ENCODE results near the gene PRKG1. TPM values are rescaled to one million over a fixed set of nuclear protein-coding genes. Genes with fewer than 3 reads are reported as not detected.

PRKG1 gene
- total RNA-seq, 1 experiment from 2014 or later = 7.4 TPM

- Histone ChIP-seq H3K4me1 (ENCODE audit: insufficient read depth, low read length) (peaks cover 9% of the 10 kb centered on the region; the same call in 1 of the 2 replicates), H3K9me2 (replicated peaks; ENCODE audit: low read length) (peaks cover 4% of the 10 kb centered on the region; the same call in 1 of the 2 replicates), H3F3A (ENCODE audit: low read length, unreplicated experiment) (no peaks in the 10 kb centered on the region), H3K9ac (ENCODE audit: low read length) (no peak overlapping the region), H3K27me3 (ENCODE audit: low read length) (no peaks in the 10 kb centered on the region), H3K9me3 (ENCODE audit: low read length) (no peaks in the 10 kb centered on the region), H3K79me2 (ENCODE audit: low read length) (no peaks in the 10 kb centered on the region), H2AFZ (ENCODE audit: low read length) (no peak overlapping the region), H3K36me3 (ENCODE audit: low read depth, low read length) (no peaks in the 10 kb centered on the region), H3K4me3 (ENCODE audit: low read length) (no peak overlapping the region), H3K27ac (ENCODE audit: low read length) (no peak overlapping the region), H4K20me1 (ENCODE audit: low read length) (no peaks in the 10 kb centered on the region), H3K4me2 (ENCODE audit: low read length) (no peak overlapping the region)
- DNase-seq (no peak), ATAC-seq (no peak)
- POLR2A ChIA-PET (ENCODE audit: unreplicated experiment) = no interaction called here
- CTCF ChIA-PET = no interaction called here
- intact Hi-C loops (cut with micrococcal nuclease) = no loop called here
- no TSS peak for BruUV-seq (replicated peaks)
- no peak for TF ChIP-seq EZH2phosphoT487 (IDR thresholded peaks at IDR 0.05; ENCODE audit: borderline replicate concordance, low read length)
- TF ChIP-seq, protein P1, sequence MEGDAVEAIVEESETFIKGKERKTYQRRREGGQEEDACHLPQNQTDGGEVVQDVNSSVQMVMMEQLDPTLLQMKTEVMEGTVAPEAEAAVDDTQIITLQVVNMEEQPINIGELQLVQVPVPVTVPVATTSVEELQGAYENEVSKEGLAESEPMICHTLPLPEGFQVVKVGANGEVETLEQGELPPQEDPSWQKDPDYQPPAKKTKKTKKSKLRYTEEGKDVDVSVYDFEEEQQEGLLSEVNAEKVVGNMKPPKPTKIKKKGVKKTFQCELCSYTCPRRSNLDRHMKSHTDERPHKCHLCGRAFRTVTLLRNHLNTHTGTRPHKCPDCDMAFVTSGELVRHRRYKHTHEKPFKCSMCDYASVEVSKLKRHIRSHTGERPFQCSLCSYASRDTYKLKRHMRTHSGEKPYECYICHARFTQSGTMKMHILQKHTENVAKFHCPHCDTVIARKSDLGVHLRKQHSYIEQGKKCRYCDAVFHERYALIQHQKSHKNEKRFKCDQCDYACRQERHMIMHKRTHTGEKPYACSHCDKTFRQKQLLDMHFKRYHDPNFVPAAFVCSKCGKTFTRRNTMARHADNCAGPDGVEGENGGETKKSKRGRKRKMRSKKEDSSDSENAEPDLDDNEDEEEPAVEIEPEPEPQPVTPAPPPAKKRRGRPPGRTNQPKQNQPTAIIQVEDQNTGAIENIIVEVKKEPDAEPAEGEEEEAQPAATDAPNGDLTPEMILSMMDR (conservative IDR thresholded peaks at IDR 0.05; ENCODE audit: low read depth, low read length) = no peak
- no peak for TF ChIP-seq EZH2 (IDR thresholded peaks at IDR 0.05; ENCODE audit: low read length, unreplicated experiment)
Measured at GRCh38 chr10:51658000-51658399, 583.7 kb downstream of the PRKG1 start.

DNA sequence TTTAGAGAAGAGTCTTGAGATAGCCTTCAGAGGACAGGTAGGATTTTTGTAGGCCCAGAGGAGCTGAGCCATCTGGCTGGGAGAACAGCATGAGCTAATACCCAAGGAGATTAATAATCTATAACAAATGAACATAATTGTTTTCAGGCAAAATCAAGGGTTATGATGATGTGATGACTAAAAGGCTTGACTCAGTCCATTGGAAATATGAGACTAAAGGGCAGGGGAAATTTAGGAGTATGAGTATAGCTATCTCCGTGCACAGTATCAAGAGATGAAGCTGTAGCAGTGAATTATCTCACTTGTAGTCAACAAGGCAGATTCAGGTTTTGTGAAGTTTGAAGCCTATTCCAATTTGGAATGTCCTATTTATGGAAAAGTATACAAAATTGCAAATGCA, 585.1 kb downstream of the PRKG1 start:
- no peaks in the 10 kb centered on the region for H3K36me3 ChIP-seq (ENCODE audit: low read depth, low read length)
- TF ChIP-seq EZH2 (IDR thresholded peaks at IDR 0.05; ENCODE audit: low read length, unreplicated experiment) (no peak), EZH2phosphoT487 (IDR thresholded peaks at IDR 0.05; ENCODE audit: borderline replicate concordance, low read length) (no peak)
- TF ChIP-seq, protein P1 (conservative IDR thresholded peaks at IDR 0.05; ENCODE audit: low read depth, low read length) = no peak
- no peaks in the 10 kb centered on the region for H3F3A ChIP-seq (ENCODE audit: low read length, unreplicated experiment)
- no TSS peak for BruUV-seq (replicated peaks)
- no peak overlapping the region for H3K9ac ChIP-seq (ENCODE audit: low read length)
- POLR2A ChIA-PET (ENCODE audit: unreplicated experiment) = no interaction called here
- H3K4me1 ChIP-seq (ENCODE audit: insufficient read depth, low read length) = peaks cover 9% of the 10 kb centered on the region; the same call in 1 of the 2 replicates
- H3K27ac ChIP-seq (ENCODE audit: low read length) = no peak overlapping the region
- no peak overlapping the region for H3K4me2 ChIP-seq (ENCODE audit: low read length)
- no peaks in the 10 kb centered on the region for H4K20me1 ChIP-seq (ENCODE audit: low read length)
- H3K9me3 ChIP-seq (ENCODE audit: low read length) = no peaks in the 10 kb centered on the region
- H3K4me3 ChIP-seq (ENCODE audit: low read length) = no peak overlapping the region
- H3K9me2 ChIP-seq (replicated peaks; ENCODE audit: low read length) = peaks cover 6% of the 10 kb centered on the region; the same call in 1 of the 2 replicates
- peak; percentile 65 for DNase-seq
- CTCF ChIA-PET = no interaction called here
- H3K27me3 ChIP-seq (ENCODE audit: low read length) = no peaks in the 10 kb centered on the region
- peak; percentile 74 for ATAC-seq
- intact Hi-C loops (cut with micrococcal nuclease) = no loop called here
- H3K79me2 ChIP-seq (ENCODE audit: low read length) = no peaks in the 10 kb centered on the region
- no peak overlapping the region for H2AFZ ChIP-seq (ENCODE audit: low read length)

DNA sequence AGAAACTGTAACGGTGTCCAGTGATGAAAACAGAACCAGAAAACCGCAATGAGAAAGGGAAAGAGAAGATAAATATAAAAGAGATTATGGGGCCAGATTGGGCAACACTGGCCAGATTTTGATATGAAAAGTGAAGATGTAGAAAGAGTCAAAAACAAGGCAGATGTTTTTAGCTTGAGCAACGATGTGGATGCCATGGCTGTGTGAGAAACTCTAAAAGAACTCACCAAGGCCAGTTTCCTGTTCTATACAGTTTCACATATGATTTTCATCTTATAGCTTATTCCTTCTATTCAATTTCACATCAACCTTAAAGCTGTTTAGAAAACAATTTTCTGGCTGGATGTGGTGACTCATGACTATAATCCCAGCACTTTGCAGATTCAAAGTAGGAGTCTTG, 588.8 kb downstream of the PRKG1 start:
- Histone ChIP-seq H3K36me3 (ENCODE audit: low read depth, low read length) (no peaks in the 10 kb centered on the region), H3K79me2 (ENCODE audit: low read length) (no peaks in the 10 kb centered on the region), H2AFZ (ENCODE audit: low read length) (no peak overlapping the region), H3K9ac (ENCODE audit: low read length) (no peak overlapping the region), H3K27ac (ENCODE audit: low read length) (no peak overlapping the region), H3K4me1 (ENCODE audit: insufficient read depth, low read length) (peaks cover 17% of the 10 kb centered on the region), H3K4me2 (ENCODE audit: low read length) (no peak overlapping the region), H4K20me1 (ENCODE audit: low read length) (no peaks in the 10 kb centered on the region), H3K4me3 (ENCODE audit: low read length) (no peak overlapping the region), H3F3A (ENCODE audit: low read length, unreplicated experiment) (no peaks in the 10 kb centered on the region), H3K27me3 (ENCODE audit: low read length) (no peaks in the 10 kb centered on the region), H3K9me2 (replicated peaks; ENCODE audit: low read length) (peaks cover 8% of the 10 kb centered on the region; the same call in 1 of the 2 replicates), H3K9me3 (ENCODE audit: low read length) (no peaks in the 10 kb centered on the region)
- no TSS peak for BruUV-seq (replicated peaks)
- ChIA-PET POLR2A (ENCODE audit: unreplicated experiment) (no interaction called here), CTCF (no interaction called here)
- DNase-seq (no peak), ATAC-seq (no peak)
- no peak for TF ChIP-seq EZH2 (IDR thresholded peaks at IDR 0.05; ENCODE audit: low read length, unreplicated experiment)
- TF ChIP-seq, protein P1 (conservative IDR thresholded peaks at IDR 0.05; ENCODE audit: low read depth, low read length) = no peak
- no peak for TF ChIP-seq EZH2phosphoT487 (IDR thresholded peaks at IDR 0.05; ENCODE audit: borderline replicate concordance, low read length)
- intact Hi-C loops (cut with micrococcal nuclease) = no loop called here
